ENCODE measurements around the gene PNMA6E.

DNA sequence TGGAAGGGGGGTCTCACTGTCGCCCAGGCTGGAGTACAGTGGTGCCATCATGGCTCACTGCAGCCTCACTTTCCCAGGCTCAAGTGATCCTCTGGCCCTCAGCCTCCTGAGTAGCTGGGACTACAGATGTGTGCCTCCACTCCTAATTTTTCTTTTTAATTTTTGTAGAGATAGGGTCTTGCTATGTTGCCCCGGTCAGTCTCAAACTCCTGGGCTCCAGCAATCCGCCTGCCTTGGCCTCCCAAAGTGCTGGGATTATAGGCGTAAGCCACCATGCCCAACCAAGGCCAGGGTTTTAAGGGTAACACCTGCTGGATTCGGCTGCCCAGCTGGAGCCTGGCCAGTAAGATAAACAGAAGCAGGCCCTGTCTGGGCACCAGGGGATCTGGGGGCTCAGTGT, 41.3 kb upstream of the PNMA6E start:
- TF ChIP-seq CTCF (IDR thresholded peaks at IDR 0.05) (no peak), POLR2A (IDR thresholded peaks at IDR 0.05) (no peak)
